ENCODE data around the gene PNPLA2.

PNPLA2 gene

GRCh38 chr11:836274-836673, 17.6 kb downstream of the PNPLA2 start:
- peaks cover 36 to 48% of the 10 kb centered on the region in 2 experiments for H3K4me1 ChIP-seq (ENCODE audit: control insufficient read depth in 1 of 2, insufficient read depth in 1 of 2, low read depth in 1 of 2, low read length in 1 of 2)

GRCh38 chr11:836700-837099, 18.0 kb downstream of the PNPLA2 start:
- TF ChIP-seq CTCF (IDR thresholded peaks at IDR 0.05): no peak

More at GRCh38 chr11:836274-836673, 17.6 kb downstream of the PNPLA2 start:
- TF ChIP-seq CTCF (IDR thresholded peaks at IDR 0.05): no peak
- no peak overlapping the region for H3K27ac ChIP-seq
- H3K27me3 ChIP-seq: peaks cover 41% of the 10 kb centered on the region
- H3K36me3 ChIP-seq: peaks cover 46% of the 10 kb centered on the region
- H3K9me3 ChIP-seq: no peaks in the 10 kb centered on the region
- no peak overlapping the region for H3K4me3 ChIP-seq (ENCODE audit: low read depth in 1 of 2, low read length in 1 of 2)

GRCh38 chr11:837189-837989, 18.7 kb downstream of the PNPLA2 start:
- H3K36me3 ChIP-seq: peaks cover 46% of the 10 kb centered on the region
- no peak for TF ChIP-seq CTCF (IDR thresholded peaks at IDR 0.05)
- no peak overlapping the region for H3K27ac ChIP-seq
- peaks cover 30% of the 10 kb centered on the region for H3K27me3 ChIP-seq
- H3K4me1 ChIP-seq (ENCODE audit: control insufficient read depth in 1 of 2, insufficient read depth in 1 of 2, low read depth in 1 of 2, low read length in 1 of 2): peaks cover 36 to 47% of the 10 kb centered on the region in 2 experiments
- no peaks in the 10 kb centered on the region for H3K9me3 ChIP-seq
- no peak overlapping the region for H3K4me3 ChIP-seq (ENCODE audit: low read depth in 1 of 2, low read length in 1 of 2)

More at GRCh38 chr11:836700-837099, 18.0 kb downstream of the PNPLA2 start:
- Histone ChIP-seq H3K27ac (no peak overlapping the region), H3K9me3 (no peaks in the 10 kb centered on the region), H3K4me1 (ENCODE audit: control insufficient read depth in 1 of 2, insufficient read depth in 1 of 2, low read depth in 1 of 2, low read length in 1 of 2) (peaks cover 38 to 48% of the 10 kb centered on the region in 2 experiments), H3K27me3 (peaks cover 37% of the 10 kb centered on the region), H3K36me3 (peaks cover 46% of the 10 kb centered on the region), H3K4me3 (ENCODE audit: low read depth in 1 of 2, low read length in 1 of 2) (no peak overlapping the region)

GRCh38 chr11:837990-838307, 19.2 kb downstream of the PNPLA2 start:
- H3K4me1 ChIP-seq (ENCODE audit: control insufficient read depth in 1 of 2, insufficient read depth in 1 of 2, low read depth in 1 of 2, low read length in 1 of 2): peaks cover 34 to 47% of the 10 kb centered on the region in 2 experiments
- no peak overlapping the region for H3K27ac ChIP-seq
- H3K36me3 ChIP-seq: peaks cover 46% of the 10 kb centered on the region
- H3K4me3 ChIP-seq (ENCODE audit: low read depth in 1 of 2, low read length in 1 of 2): no peak overlapping the region
- peaks cover 27% of the 10 kb centered on the region for H3K27me3 ChIP-seq
- no peak for TF ChIP-seq CTCF (IDR thresholded peaks at IDR 0.05)
- H3K9me3 ChIP-seq: no peaks in the 10 kb centered on the region

GRCh38 chr11:838441-839279, 19.9 kb downstream of the PNPLA2 start:
- H3K27me3 ChIP-seq: peaks cover 27% of the 10 kb centered on the region
- peaks cover 35 to 48% of the 10 kb centered on the region in 2 experiments for H3K4me1 ChIP-seq (ENCODE audit: control insufficient read depth in 1 of 2, insufficient read depth in 1 of 2, low read depth in 1 of 2, low read length in 1 of 2)
- no peaks in the 10 kb centered on the region for H3K9me3 ChIP-seq
- no peak overlapping the region for H3K27ac ChIP-seq
- no peak overlapping the region for H3K4me3 ChIP-seq (ENCODE audit: low read depth in 1 of 2, low read length in 1 of 2)
- H3K36me3 ChIP-seq: peaks cover 46% of the 10 kb centered on the region
- TF ChIP-seq CTCF (IDR thresholded peaks at IDR 0.05): no peak

Data from neutrophil (primary cell).